Gastroesophageal sphincter (tissue), 3 donors: ENCODE data around the gene CMBL.

Experiments used
- POLR2A ChIP-seq, 2 donors: fragments of 450-650 bp; IDR thresholded peaks; one replicate each; pipeline ENCODE4 v1.6.1; 2017; ENCODE audit warnings: antibody characterized with exemption in 2 of 2, mild to moderate bottlenecking in 2 of 2, moderate library complexity in 1 of 2
- TF ChIP-seq, protein P1 (sequence below), 4 experiments: fragments of 200-600 bp in 2 of 4; fragments of 450-650 bp in 2 of 4; sonication (generic) in 1 of 4; IDR thresholded peaks; one replicate each; pipeline ENCODE4 v1.5.1; 2017 to 2019; ENCODE audit warnings: antibody characterized with exemption in 4 of 4, mild to moderate bottlenecking in 2 of 4, moderate library complexity in 2 of 4

- no peak for TF ChIP-seq POLR2A (IDR thresholded peaks at IDR 0.05)
- TF ChIP-seq, protein P1, sequence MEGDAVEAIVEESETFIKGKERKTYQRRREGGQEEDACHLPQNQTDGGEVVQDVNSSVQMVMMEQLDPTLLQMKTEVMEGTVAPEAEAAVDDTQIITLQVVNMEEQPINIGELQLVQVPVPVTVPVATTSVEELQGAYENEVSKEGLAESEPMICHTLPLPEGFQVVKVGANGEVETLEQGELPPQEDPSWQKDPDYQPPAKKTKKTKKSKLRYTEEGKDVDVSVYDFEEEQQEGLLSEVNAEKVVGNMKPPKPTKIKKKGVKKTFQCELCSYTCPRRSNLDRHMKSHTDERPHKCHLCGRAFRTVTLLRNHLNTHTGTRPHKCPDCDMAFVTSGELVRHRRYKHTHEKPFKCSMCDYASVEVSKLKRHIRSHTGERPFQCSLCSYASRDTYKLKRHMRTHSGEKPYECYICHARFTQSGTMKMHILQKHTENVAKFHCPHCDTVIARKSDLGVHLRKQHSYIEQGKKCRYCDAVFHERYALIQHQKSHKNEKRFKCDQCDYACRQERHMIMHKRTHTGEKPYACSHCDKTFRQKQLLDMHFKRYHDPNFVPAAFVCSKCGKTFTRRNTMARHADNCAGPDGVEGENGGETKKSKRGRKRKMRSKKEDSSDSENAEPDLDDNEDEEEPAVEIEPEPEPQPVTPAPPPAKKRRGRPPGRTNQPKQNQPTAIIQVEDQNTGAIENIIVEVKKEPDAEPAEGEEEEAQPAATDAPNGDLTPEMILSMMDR (IDR thresholded peaks at IDR 0.05) = no peak
Observed at GRCh38 chr5:10266839-10267238, 40.9 kb downstream of the CMBL start.
